Endothelial cell of hepatic sinusoid (primary cell): ENCODE measurements around the gene SEC61B.
"Not testable (repeated sequence)": the region's sequence is repeated elsewhere in the genome, so short reads cannot be mapped to it uniquely, and the experiment has no call there.

Source experiments
- in situ Hi-C: cut with HindIII; loops from 2 replicates; pipeline ENCODE4 v1.10.0; 2017; ENCODE audit warnings: low sequenced_read_pairs

SEC61B gene

GRCh38 chr9:99235926-99236634 is 14.0 kb downstream of the SEC61B start:
- in situ Hi-C loops: no loop called here

DNA sequence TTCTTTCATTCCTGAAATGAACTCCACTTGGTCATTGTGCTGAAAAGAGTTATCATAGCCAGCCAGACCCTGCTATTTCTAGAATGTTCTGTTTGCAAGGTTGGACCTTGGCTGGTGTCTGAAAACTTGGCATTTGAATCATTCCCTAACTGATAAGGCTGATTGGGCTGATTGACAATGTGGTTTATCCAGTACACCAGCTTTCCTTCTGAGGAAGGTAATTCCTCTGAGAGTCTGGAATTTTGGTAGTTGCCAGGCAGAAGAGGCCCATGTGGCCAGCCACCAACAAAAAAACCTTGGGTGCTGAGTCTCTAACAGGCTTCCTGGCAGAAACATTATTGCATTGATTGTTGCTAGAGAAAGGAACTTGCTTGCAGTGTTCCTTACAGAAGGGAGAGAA is 15.3 kb downstream of the SEC61B start:
- in situ Hi-C loops: no loop called here

DNA sequence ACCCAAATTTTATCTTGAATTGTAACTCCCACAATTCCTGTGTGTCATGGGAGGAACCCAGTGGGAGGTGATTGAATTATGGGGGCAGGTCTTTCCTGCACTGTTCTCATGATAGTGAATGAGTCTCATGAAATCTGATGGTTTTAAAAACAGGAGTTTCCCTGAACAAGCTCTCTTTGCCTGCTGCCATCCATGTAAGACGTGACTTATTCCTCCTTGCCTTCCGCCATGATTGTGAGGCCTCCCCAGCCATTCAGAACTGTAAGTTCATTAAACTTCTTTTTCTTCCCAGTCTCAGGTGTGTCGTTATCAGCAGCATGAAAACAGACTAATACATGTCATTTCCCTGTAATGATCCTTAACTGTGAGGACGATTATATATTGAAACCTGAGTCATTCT is 15.8 kb downstream of the SEC61B start:
- in situ Hi-C loops: not testable (repeated sequence)

DNA sequence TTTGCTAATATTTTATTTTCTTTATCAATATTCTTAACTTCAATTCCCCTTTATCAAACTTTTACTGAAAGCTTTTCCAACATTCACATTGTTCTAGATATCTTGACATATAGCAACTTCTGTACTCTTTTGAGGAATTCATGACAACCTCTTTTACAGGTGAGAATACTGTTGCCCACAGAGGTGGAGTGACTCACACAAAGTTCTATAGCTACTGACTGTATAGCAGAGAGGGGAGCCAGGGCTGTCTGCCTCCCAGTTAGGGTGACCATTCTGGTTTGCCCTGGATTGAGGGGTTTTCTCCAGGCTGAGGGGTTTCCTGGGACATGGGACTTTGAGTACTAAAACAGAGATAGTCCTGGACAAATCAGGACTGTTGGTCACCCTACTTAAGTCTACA is 16.2 kb downstream of the SEC61B start:
- in situ Hi-C loops: no loop called here

GRCh38 chr9:99239341-99240060 is 17.4 kb downstream of the SEC61B start:
- in situ Hi-C loops: loop anchor here (5.0 kb wide), 1 partner anchor 103 kb away; no protein-coding TSS in a partner anchor

GRCh38 chr9:99241106-99241505 is 19.0 kb downstream of the SEC61B start:
- in situ Hi-C loops: loop anchor here (5.0 kb wide), 1 partner anchor 101 kb away; no protein-coding TSS in a partner anchor

- in situ Hi-C loops: loop anchor here (5.0 kb wide), 1 partner anchor 98 kb away; no protein-coding TSS in a partner anchor
Measured at GRCh38 chr9:99244344-99245260, 22.5 kb downstream of the SEC61B start.

DNA sequence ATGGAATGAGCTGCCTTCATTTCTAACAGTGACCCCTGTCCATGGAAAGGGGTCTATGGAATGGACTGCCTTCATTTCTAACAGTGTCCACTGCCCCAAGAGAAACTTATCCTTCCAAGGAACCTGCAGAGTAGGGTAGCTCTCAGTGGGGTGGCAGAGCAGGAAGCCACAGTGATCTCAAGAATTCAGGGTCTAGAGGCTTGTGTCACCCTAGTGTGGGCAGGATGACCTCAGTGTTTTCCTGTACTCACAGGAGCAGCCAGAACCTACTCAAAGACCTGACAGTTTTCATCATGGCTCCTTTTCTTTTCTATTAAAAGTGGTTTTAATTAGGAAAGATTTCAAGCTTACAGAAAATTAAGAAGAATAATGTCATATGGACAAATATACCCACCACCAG is 27.5 kb downstream of the SEC61B start:
- in situ Hi-C loops: no loop called here

DNA sequence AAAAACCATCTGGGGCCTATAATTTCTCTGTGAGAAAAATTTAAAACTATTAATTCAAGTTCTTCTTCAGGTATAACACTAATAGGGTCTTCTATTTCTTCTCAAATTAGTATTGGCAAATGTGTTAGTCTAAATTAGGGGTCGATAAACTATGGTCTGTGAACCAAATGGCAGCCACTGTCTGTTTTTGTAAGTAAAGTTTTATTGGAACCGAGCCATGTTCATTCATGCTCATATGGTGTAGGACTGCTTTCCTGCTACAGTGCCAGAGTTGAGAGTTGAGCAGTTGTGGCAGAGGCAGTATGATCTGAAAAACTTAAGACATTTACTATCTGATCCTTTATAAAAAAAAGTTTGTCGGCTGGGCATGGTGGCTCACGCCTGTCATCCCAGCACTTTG is 29.1 kb downstream of the SEC61B start:
- in situ Hi-C loops: no loop called here

DNA sequence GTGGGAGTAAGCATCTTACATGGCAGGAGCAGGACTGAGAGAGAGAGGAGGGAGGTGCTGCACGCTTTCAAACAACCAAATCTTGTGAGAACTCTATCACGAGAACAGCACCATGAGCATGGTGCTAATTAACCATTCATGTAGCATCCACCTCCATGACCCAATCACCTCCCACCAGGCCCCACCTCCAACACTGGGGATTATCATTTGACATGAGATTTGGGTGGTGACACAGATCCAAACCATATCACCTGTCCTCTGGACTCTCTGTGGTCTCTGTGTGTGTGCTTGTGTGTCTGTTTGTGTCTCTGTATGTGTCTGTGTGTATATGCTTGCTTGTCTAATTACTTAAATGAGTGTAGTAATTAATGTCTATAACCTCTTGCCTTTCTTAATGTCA is 31.1 kb downstream of the SEC61B start:
- in situ Hi-C loops: no loop called here

- in situ Hi-C loops: no loop called here
Measured at GRCh38 chr9:99253772-99254431, 31.8 kb downstream of the SEC61B start.

- in situ Hi-C loops: no loop called here
Measured at GRCh38 chr9:99255651-99256050, 33.6 kb downstream of the SEC61B start.

DNA sequence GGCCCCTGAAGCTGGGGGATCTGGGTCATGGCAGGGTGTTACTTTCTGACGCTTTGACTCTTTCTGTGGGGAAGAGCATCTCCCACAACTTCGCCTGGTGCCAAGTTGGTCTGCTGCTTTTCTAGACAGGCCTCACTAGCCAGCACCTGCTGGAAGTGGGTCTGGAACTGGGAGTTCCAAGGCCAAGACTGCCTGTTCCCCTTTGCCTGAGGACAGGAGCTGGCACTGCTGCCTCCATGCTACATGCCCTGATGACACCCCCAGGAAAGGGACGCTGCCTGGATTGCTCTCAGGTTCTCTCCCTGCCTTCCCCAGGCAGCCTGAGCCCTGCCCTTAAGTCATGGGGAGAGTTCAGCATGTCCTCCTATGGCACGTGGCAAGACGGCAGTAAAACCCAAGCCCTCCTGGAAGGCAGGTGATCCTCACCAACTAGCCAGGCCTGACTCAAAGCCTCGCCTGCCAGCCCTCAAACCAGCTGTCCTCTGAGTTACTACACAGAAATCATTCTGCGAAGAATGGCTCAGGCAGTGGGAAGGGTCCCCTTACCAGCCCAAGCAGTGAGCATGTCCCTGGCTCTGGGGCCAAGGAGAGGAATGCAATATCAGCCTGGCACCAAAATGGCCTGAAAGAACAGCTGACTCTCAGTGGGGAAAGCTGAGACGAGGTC is 35.8 kb downstream of the SEC61B start:
- in situ Hi-C loops: no loop called here

DNA sequence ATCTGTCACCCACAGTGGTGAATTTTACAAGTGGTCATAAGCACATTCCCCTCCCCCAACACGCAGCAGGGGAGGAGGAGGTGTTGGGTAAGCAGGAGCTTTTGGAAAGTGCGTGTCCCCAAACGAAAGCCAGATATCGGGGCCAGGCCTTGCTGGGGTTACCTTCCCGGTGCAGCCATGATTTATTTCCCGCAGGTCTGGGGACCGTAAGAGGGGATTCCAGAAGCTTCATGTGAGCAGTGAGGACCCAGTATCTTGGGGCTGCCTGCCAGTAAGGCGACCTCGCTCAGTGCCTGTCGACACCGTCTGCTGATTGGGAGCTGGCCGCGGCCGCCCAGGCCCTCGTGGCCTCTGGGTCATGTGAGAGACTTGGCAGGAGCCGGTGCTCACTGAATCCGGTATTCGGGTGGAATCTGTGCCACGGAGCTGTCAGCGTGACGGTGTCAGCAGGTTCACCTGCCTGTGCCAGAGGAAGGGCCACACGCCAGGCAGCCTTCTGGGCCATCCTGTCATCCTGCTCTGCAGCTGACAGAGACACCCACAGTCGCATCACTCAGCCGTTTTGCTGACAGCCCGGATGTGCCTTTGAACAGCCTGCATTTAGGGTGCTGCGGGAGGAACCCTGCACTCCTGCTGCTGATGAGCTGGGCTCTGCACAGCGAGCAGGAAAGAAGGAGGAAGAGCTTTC is 37.3 kb downstream of the SEC61B start:
- in situ Hi-C loops: no loop called here

DNA sequence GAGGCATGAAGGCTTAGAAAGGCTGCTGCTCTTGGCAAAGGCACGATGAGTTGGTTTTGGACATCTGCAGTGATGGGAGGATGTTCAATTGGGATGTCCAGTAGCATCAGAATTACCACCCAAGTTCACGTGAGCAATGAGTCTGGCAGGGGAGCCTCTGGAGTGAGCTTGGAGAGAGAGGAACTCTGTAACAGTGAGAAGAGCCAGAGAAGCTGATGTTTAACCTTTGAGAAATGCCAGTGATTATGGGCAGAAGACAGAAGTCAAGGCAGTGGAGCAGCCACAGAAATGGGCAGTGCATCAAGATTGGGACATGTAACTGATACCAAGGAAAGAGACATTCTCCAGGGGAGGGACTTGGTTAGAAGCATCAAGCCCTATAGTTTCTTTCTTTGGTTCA is 39.8 kb downstream of the SEC61B start:
- in situ Hi-C loops: no loop called here

DNA sequence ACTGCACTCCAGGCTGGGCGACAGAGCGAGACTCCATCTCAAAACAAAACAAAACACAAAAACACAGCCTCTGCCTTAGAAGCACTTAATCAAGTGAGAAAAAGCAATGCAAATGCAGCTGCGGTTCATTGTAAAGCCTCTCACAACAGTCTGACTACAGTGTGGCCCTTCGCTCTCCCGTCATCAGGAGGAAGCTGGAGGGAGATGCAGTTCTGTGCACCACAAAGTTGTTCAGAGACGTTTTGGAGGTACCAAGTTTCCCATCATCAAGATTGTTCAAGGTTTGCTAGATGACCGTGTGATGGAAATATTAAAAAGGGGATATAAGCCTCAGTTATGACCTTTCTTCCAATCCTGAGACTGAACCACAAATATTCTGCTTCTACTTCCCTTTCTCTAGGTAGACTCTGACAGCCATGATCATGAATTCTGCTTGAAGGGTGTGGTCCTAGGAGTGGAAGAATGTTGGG is 40.9 kb downstream of the SEC61B start:
- in situ Hi-C loops: no loop called here

DNA sequence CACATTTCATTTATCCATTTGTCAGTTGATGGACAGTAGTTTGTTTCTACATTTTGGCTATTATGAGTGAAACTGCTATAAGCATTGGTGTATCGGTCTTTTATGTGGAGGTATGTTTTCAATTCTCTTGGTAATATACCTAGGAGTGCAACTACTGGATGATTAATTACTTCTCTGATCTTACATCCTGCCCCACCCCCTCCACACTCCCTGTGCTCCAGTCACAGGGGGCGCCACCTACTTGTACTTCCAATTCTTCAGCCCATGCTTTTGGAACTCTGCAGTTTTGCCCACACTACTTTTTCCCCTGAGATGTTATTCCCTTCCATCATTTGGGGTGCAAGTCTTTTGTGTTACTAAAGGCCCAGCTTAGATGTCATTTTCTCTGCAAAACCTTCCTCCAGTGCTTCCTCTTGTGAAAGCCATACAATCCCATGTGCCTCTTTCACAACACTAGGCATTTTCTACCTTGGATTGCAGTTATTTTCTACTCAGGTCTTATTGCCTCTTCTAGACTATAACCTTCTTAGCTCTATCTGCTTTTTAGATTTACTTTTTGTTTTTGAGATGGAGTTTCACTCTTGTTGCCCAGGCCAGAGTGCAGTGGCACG is 42.1 kb downstream of the SEC61B start:
- in situ Hi-C loops: no loop called here

- in situ Hi-C loops: no loop called here
Measured at GRCh38 chr9:99265691-99266090, 43.6 kb downstream of the SEC61B start.
